Activated CD4-positive, alpha-beta memory T cell treated with anti-CD3 and anti-CD28 coated beads for 36 hours (primary cell): Measurements from ENCODE around the gene KRT36. TPM values are rescaled to one million over a fixed set of nuclear protein-coding genes. Genes with fewer than 3 reads are reported as not detected.
A peak's percentile ranks its signal among the peaks of the same experiment; 100 is the strongest.

Source experiments
- CTCF ChIA-PET: fragments of 350-600 bp; sonication (Branson Sonifier 250); formaldehyde crosslinking; loops from one replicate; lab custom pipeline; 2021; ENCODE audit warnings: antibody characterized with exemption, inconsistent platforms; lab: Charles Lee
- POLR2A ChIA-PET: fragments of 350-600 bp; sonication (Branson Sonifier 250); formaldehyde crosslinking; loops from one replicate; lab custom pipeline; 2021; ENCODE audit warnings: antibody characterized with exemption; lab: Charles Lee
- DNase-seq: peaks from one replicate; pipeline ENCODE4 v3.0.0-alpha.2; 2020
- H3K27ac Mint-ChIP-seq: one replicate; pipeline ENCODE4 v1.8.0; 2021; ENCODE audit warnings: mixed read lengths
- H3K27me3 Mint-ChIP-seq: one replicate; pipeline ENCODE4 v1.8.0; 2021; ENCODE audit warnings: mixed read lengths
- H3K36me3 Mint-ChIP-seq: one replicate; pipeline ENCODE4 v1.8.0; 2021; ENCODE audit warnings: mixed read lengths
- H3K4me1 Mint-ChIP-seq: one replicate; pipeline ENCODE4 v1.8.0; 2021; ENCODE audit warnings: low read depth, mixed read lengths
- H3K4me3 Mint-ChIP-seq: one replicate; pipeline ENCODE4 v1.8.0; 2021; ENCODE audit warnings: mild to moderate bottlenecking, mixed read lengths
- H3K9me3 Mint-ChIP-seq: one replicate; pipeline ENCODE4 v1.8.0; 2021; ENCODE audit warnings: mixed read lengths
- intact Hi-C: fragments of 100-400 bp; cut with micrococcal nuclease; formaldehyde crosslinking; loops from one replicate; pipeline ENCODE4 v1.15.1; 2023
- total RNA-seq, 2 experiments: library from RNA; stranded (reverse); gene quantifications; one replicate each; pipeline ENCODE4 v1.2.3, GENCODE V29; 2021

The KRT36 gene
- total RNA-seq, 2 experiments from 2014 or later = not detected

DNA sequence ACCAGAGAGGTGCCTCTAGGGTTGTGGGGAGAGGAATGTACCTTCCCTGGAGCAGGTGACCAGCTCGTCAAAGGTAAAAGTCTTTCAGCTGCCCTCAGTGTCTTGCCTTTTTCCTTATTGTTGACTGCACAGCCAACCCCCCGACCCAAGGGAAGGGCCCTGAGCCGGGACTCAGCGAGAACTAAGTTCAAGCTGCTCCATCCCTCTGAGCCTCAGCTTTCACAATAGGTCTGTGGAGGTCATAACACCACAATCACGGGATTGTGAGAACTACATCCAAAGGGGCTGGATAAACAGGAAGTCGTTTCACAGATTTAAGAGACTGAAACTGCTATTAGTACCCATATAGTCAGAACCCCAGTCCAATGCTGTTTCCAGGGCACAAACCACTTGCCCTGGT, 2.6 kb upstream of the KRT36 start:
- CTCF ChIA-PET = interaction anchor here (1.0 to 1.4 kb wide), 2 partner anchors 56 to 170 kb away, joined by 5 to 7 read pairs; no protein-coding TSS in a partner anchor
- POLR2A ChIA-PET = no interaction called here
- no peak for DNase-seq
- H3K27ac Mint-ChIP-seq = no peak overlapping the region
- H3K4me1 Mint-ChIP-seq = peaks cover 15% of the 10 kb centered on the region
- no peaks in the 10 kb centered on the region for H3K9me3 Mint-ChIP-seq
- no peaks in the 10 kb centered on the region for H3K27me3 Mint-ChIP-seq
- H3K4me3 Mint-ChIP-seq = no peak overlapping the region
- H3K36me3 Mint-ChIP-seq = no peaks in the 10 kb centered on the region
- intact Hi-C loops = loop anchor here (10.0 kb wide), 1 partner anchor 88 kb away; no protein-coding TSS in a partner anchor

DNA sequence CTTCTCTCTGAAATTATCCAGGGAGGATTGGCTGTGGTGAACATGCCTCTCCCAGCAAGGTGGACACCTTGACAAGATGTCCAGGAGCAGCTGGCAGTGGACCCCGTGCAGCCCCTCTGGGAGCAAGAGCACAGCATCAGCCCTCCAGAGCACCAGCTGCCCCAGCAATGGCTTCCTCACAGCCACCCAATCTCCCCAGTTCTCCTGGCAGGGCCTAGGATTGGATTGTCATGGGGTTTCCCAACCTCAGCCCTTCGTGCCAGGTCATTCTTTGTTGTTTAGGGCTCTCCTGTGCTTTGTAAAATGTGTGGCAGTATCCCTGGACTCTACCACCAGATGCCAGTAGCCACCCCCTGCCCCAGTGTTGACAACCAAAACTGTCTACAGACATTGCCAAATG, 1.8 kb upstream of the KRT36 start:
- Mint-ChIP-seq H3K9me3 (no peaks in the 10 kb centered on the region), H3K27me3 (no peaks in the 10 kb centered on the region), H3K36me3 (no peaks in the 10 kb centered on the region), H3K4me3 (no peak overlapping the region), H3K4me1 (peaks cover 9% of the 10 kb centered on the region), H3K27ac (no peak overlapping the region)
- intact Hi-C loops = loop anchor here (10.0 kb wide), 1 partner anchor 87 kb away; no protein-coding TSS in a partner anchor
- CTCF ChIA-PET = interaction anchor here (1.4 to 1.8 kb wide), 2 partner anchors 157 to 171 kb away, joined by 6 to 7 read pairs; no protein-coding TSS in a partner anchor
- POLR2A ChIA-PET = no interaction called here
- no peak for DNase-seq

DNA sequence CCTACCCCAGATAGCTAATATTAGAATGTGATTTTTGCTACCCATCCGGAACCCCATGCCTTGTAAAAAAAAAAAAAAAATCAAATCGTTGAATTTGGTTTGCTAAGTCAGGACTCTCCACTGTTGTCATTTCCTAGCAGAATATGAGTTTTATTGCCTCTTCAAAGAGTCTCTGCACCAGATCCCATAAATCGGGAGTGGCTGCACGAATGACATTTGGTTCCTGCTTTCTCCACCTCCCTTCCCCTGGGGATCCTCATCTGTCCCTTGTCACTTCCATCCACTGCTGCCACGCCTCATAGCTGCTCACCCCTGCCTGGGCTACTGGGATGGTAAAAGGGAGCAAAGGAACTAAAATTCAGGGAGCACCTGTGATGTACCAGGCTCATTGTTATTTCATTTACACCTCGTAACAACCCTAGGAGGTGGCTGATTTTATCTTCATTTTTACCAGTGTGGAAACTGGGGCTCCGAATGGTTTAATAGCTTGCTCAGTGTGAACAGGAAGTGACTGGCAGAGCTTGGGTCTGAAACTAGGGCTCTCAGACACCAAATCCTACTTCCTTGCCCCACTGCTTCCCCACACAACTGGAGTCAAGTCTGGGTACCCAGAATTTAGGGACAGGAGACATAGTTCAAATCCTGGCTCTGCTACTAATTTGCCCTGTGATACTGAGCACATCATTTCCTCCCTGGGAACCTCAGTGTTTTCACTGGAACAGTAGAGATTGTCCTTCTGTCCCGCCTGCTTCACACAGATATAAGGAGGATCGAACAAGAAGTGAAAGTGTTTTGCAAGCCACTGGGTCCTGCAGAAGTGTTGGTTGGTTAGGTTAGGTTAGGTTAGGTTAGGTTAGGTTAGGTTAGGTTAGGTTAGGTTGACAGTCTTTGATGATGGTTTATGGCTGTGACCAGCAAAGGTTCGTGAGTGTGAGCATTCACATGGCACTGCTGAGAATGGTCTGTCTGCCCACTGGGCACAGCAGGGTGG, 585 bp upstream of the KRT36 start:
- Mint-ChIP-seq H3K4me1 (peaks cover 9% of the 10 kb centered on the region), H3K4me3 (no peak overlapping the region), H3K9me3 (no peaks in the 10 kb centered on the region), H3K27ac (no peak overlapping the region), H3K36me3 (no peaks in the 10 kb centered on the region), H3K27me3 (no peaks in the 10 kb centered on the region)
- ChIA-PET CTCF (interaction anchor here (0.7 to 7.9 kb wide), 5 partner anchors 59 to 549 kb away, joined by 3 to 41 read pairs (median 6); no protein-coding TSS in a partner anchor), POLR2A (no interaction called here)
- no peak for DNase-seq
- intact Hi-C loops = loop anchor here (10.0 kb wide), 1 partner anchor 85 kb away; no protein-coding TSS in a partner anchor

DNA sequence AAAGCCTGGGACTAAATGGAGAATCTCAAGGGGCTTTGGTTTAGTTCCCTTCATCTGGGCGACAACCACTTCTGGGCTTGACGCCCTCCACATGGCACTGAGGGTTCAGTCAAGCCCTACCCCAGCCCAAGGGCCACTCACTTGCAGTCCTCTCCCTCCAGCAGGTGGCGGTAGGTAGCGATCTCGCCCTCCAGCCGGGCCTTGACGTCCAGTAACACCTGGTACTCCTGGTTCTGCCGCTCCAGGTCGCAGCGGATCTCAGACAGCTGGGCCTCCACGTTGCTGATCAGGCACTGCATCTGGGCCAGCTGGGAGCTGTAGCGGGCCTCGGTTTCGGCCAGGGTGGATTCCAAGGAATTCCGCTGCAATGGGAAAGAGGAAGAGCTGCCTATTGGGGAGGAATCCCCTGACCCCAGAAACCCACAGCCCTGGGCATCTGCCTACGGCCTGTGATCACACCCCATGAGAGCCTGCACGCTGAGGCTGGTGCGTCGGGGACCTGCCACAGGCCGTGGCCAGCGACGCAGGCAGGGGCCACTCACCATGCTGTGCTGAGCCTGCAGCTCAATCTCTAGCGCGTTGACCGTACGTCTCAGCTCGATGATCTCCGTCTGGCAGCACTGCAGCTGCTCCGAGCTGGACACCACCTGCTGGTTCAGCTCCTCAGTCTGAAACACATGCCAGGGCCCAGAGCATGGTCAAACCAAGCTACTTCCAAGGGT, 2.7 kb downstream of the KRT36 start:
- no peak overlapping the region for H3K4me3 Mint-ChIP-seq
- POLR2A ChIA-PET = no interaction called here
- peak; percentile 60 for DNase-seq
- no peaks in the 10 kb centered on the region for H3K27me3 Mint-ChIP-seq
- peaks cover 9% of the 10 kb centered on the region for H3K4me1 Mint-ChIP-seq
- no peaks in the 10 kb centered on the region for H3K9me3 Mint-ChIP-seq
- intact Hi-C loops = no loop called here
- no peak overlapping the region for H3K27ac Mint-ChIP-seq
- CTCF ChIA-PET = interaction anchor here (0.7 to 7.9 kb wide), 8 partner anchors 9 to 176 kb away, joined by 3 to 41 read pairs (median 4); no protein-coding TSS in a partner anchor
- no peaks in the 10 kb centered on the region for H3K36me3 Mint-ChIP-seq

DNA sequence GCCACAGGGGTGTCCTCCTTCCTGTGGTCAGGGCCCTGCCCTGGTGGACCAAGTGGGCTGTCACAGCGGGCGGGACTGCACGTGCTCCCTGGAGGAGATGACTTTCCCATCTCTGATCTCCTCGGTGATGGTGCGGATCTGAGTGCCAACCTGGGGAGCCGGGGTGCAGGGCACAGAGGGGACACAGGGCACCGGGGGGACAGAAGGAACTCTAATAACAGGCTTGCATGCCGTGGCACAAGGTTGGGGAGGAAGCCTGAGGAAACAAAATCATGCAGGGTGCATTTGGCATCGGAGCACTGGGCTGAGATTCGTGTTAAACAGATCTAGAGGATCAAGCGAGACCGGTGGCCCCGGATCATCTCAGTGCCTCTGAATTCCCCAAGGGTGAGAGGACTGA, 3.4 kb downstream of the KRT36 start:
- ChIA-PET POLR2A (no interaction called here), CTCF (interaction anchor here (1.3 to 7.9 kb wide), 3 partner anchors 12 to 176 kb away, joined by 3 to 41 read pairs (median 15); no protein-coding TSS in a partner anchor)
- DNase-seq = no peak
- Mint-ChIP-seq H3K27ac (no peak overlapping the region), H3K27me3 (no peaks in the 10 kb centered on the region), H3K9me3 (no peaks in the 10 kb centered on the region), H3K4me3 (no peak overlapping the region), H3K4me1 (peaks cover 9% of the 10 kb centered on the region), H3K36me3 (no peaks in the 10 kb centered on the region)
- intact Hi-C loops = no loop called here

DNA sequence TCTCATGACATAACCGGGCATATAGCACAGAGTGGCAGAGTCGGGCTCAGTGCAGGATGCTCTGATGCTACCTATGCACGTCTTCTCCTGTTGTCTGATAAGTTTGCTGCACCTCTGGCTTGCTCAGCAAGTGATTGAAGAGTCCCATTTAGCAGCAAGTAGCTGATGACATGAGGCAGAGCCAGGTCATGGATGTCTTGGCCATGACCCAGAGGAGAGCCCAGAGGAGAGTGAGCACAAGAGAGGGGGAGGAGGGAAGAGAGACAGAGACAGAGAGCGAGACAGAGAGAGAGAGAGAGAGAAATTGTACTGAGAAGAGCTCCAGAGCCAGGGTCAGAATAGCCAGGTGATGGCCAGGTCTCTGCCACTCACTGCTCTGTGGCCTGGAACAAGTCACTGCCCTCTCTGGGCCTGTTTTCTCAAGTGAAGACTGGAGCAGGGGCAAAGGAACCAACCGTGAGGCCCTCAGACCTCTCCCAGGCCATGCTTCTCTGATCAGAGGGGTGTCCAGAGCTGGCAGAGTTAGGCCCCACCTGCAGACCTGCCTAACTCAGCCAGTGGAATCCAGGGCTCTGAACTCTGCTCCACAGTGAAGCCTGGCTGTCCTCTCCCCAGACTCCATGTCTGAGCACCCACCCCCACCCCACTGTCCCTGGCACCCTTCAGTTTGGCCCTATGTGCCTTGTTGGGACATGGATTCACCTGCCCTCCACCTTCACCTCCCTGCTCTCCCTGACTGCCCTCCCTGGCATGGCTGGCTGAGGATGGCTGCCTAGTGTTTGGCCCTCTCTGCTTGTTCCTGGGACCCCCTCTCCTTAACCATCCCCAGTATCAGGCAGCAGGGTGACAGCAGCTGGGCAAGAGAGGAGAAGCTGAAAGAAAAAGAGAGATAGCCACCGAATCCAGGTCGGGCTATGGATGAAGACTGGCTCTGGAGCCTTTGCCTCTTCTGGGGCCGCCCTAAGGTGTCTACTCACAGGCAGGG, 4.5 kb downstream of the KRT36 start:
- no peak for DNase-seq
- Mint-ChIP-seq H3K27ac (no peak overlapping the region), H3K9me3 (no peaks in the 10 kb centered on the region), H3K36me3 (no peaks in the 10 kb centered on the region), H3K4me3 (no peak overlapping the region), H3K27me3 (no peaks in the 10 kb centered on the region), H3K4me1 (peaks cover 3% of the 10 kb centered on the region)
- intact Hi-C loops = no loop called here
- ChIA-PET POLR2A (no interaction called here), CTCF (interaction anchor here (1.1 to 7.9 kb wide), 3 partner anchors 12 to 178 kb away, joined by 4 to 41 read pairs (median 5); no protein-coding TSS in a partner anchor)

- H3K4me3 Mint-ChIP-seq = no peak overlapping the region
- intact Hi-C loops = no loop called here
- DNase-seq = no peak
- no peaks in the 10 kb centered on the region for H3K27me3 Mint-ChIP-seq
- H3K27ac Mint-ChIP-seq = no peak overlapping the region
- CTCF ChIA-PET = interaction anchor here (1.1 to 7.9 kb wide), 3 partner anchors 13 to 179 kb away, joined by 4 to 41 read pairs (median 5); no protein-coding TSS in a partner anchor
- POLR2A ChIA-PET = no interaction called here
- H3K36me3 Mint-ChIP-seq = no peaks in the 10 kb centered on the region
- no peaks in the 10 kb centered on the region for H3K4me1 Mint-ChIP-seq
- no peaks in the 10 kb centered on the region for H3K9me3 Mint-ChIP-seq
These were observed 5.5 kb downstream of the KRT36 start for GRCh38 chr17:41483991-41484826.

- no peaks in the 10 kb centered on the region for H3K4me1 Mint-ChIP-seq
- H3K27ac Mint-ChIP-seq = no peak overlapping the region
- no peaks in the 10 kb centered on the region for H3K9me3 Mint-ChIP-seq
- ChIA-PET CTCF (interaction anchor here (7.9 kb wide), 1 partner anchor 66 kb away, joined by 41 read pairs; no protein-coding TSS in a partner anchor), POLR2A (no interaction called here)
- H3K36me3 Mint-ChIP-seq = no peaks in the 10 kb centered on the region
- no peak for DNase-seq
- intact Hi-C loops = no loop called here
- H3K27me3 Mint-ChIP-seq = no peaks in the 10 kb centered on the region
- no peak overlapping the region for H3K4me3 Mint-ChIP-seq
These were observed 6.2 kb downstream of the KRT36 start for GRCh38 chr17:41483531-41483930.

DNA sequence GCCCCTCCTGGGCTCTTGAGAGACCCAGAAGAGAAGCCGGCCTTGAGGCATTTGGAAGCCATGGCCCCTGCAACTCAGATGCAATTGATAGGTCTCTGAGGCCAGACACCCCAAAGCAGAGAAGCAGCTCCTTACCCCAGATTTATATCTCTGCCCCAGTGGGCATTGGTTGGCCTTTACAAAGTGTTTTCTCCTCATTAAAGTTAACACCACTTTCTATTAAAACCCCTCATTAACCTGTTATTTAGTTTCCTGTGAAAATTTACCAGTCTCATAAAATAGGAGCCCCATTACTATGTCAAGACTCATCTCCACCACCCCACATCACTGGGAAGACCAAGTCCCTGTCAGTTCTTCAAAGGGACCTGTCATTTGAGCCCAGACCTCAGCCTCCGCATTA, 8.7 kb downstream of the KRT36 start, which contains the start of gene KRT35:
Gene KRT35, minus strand, starts transcription at position 116 of the 400 bp plus-strand sequence. Its CDS starts 54 bp downstream, at position 62.
- intact Hi-C loops = no loop called here
- no peak within 1 kb of the TSS for H3K4me3 Mint-ChIP-seq
- H3K27me3 Mint-ChIP-seq = no peaks in the 10 kb centered on the region
- no peaks in the 10 kb centered on the region for H3K9me3 Mint-ChIP-seq
- no peaks in the 10 kb centered on the region for H3K36me3 Mint-ChIP-seq
- ChIA-PET POLR2A (no interaction called here), CTCF (interaction anchor here (1.3 to 1.8 kb wide), 2 partner anchors 69 to 571 kb away, joined by 3 to 6 read pairs; no protein-coding TSS in a partner anchor)
- no peaks in the 10 kb centered on the region for H3K4me1 Mint-ChIP-seq
- H3K27ac Mint-ChIP-seq = no peak within 1 kb of the TSS
- no peak for DNase-seq

DNA sequence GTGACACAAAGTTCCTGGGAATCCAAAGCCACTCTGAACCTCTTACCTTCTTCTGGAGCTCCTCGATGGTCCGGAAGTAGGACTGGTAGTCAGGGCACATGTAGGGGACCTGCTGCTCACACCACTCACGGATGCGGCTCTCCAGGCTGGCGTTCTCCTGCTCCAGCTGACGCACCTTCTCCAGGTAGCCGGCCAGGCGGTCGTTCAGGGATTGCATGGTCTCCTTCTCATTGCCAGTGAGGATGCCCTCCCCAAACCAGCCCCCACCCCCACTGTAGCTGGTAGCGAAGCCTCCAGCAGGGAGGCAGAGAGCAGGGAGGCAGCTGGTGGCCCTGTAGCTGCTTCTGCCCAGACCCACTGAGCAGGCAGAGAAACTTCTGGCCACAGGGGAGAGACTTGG, 9.1 kb downstream of the KRT36 start:
- intact Hi-C loops = no loop called here
- Mint-ChIP-seq H3K27me3 (no peaks in the 10 kb centered on the region), H3K4me1 (no peaks in the 10 kb centered on the region), H3K27ac (no peak overlapping the region), H3K36me3 (no peaks in the 10 kb centered on the region), H3K4me3 (no peak overlapping the region), H3K9me3 (no peaks in the 10 kb centered on the region)
- DNase-seq = no peak
- CTCF ChIA-PET = interaction anchor here (1.3 to 1.8 kb wide), 2 partner anchors 69 to 571 kb away, joined by 3 to 6 read pairs; no protein-coding TSS in a partner anchor
- POLR2A ChIA-PET = no interaction called here
